Lower leg skin (tissue), 3 donors: ENCODE results near the gene CCT4.

Experiments used
- POLR2A ChIP-seq, 2 donors: fragments of 450-650 bp; IDR thresholded peaks; one replicate each; pipeline ENCODE4 v1.6.1; 2016 to 2017; ENCODE audit warnings: antibody characterized with exemption in 2 of 2, mild to moderate bottlenecking in 1 of 2, moderate library complexity in 1 of 2
- TF ChIP-seq, protein P1 (sequence below), 3 donors: fragments of 450-650 bp; IDR thresholded peaks; one replicate each; pipeline ENCODE4 v1.5.1; 2016; ENCODE audit warnings: antibody characterized with exemption in 3 of 3, mild to moderate bottlenecking in 3 of 3, moderate library complexity in 2 of 3

GRCh38 chr2:61911510-61911909 is 23.1 kb upstream of the CCT4 start:
- TF ChIP-seq POLR2A (IDR thresholded peaks at IDR 0.05) = no peak
- TF ChIP-seq, protein P1, sequence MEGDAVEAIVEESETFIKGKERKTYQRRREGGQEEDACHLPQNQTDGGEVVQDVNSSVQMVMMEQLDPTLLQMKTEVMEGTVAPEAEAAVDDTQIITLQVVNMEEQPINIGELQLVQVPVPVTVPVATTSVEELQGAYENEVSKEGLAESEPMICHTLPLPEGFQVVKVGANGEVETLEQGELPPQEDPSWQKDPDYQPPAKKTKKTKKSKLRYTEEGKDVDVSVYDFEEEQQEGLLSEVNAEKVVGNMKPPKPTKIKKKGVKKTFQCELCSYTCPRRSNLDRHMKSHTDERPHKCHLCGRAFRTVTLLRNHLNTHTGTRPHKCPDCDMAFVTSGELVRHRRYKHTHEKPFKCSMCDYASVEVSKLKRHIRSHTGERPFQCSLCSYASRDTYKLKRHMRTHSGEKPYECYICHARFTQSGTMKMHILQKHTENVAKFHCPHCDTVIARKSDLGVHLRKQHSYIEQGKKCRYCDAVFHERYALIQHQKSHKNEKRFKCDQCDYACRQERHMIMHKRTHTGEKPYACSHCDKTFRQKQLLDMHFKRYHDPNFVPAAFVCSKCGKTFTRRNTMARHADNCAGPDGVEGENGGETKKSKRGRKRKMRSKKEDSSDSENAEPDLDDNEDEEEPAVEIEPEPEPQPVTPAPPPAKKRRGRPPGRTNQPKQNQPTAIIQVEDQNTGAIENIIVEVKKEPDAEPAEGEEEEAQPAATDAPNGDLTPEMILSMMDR (IDR thresholded peaks at IDR 0.05) = no peak
